Measurements from ENCODE around the gene LHFPL2. TPM values are rescaled to one million over a fixed set of nuclear protein-coding genes. Genes with fewer than 3 reads are reported as not detected.

Gene LHFPL2
- total RNA-seq, 2 experiments from 2014 or later, result 0.19 to 0.25 TPM

DNA sequence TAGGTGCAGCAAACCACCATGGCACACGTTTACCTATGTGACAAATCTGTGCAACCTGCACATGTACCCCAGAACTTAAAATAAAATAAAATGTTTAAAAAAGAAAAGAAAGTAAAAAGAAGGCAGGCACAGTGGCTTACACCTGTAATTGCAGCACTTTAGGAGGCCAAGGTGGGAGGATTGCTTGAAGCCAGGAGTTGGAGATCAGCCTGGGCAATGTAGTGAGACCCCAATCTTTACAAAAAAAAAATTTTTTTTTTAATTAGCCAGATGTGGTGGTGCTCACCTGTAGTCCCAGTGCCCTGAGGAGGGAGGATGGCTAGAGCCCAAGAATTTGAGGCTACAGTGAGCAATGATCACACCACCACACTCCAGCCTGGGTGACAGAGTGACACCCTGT, 12.5 kb upstream of the LHFPL2 start:
- CTCF ChIA-PET, result no interaction called here
- intact Hi-C loops (cut with DNase I, micrococcal nuclease), result no loop called here
- H3K9me3 ChIP-seq (ENCODE audit: control insufficient read depth in 1 of 2, insufficient read depth in 1 of 2, low read length in 2 of 2), result no peaks in the 10 kb centered on the region
- H3K4me3 ChIP-seq (ENCODE audit: low read length), result no peak overlapping the region
- POLR2A ChIA-PET, result no interaction called here
- H3K4me3 Mint-ChIP-seq, result no peak overlapping the region
- no peaks in the 10 kb centered on the region for H3K27me3 ChIP-seq (ENCODE audit: control insufficient read depth in 1 of 2, insufficient read depth in 2 of 2, low read length in 2 of 2)
- H3K9me3 Mint-ChIP-seq, result no peaks in the 10 kb centered on the region
- ATAC-seq (ENCODE audit: poor library complexity) (no peak), DNase-seq (no peak)
- peaks cover 6% of the 10 kb centered on the region for H3K27me3 Mint-ChIP-seq
- H3K27ac Mint-ChIP-seq, result no peak overlapping the region
- TF ChIP-seq, protein P1, sequence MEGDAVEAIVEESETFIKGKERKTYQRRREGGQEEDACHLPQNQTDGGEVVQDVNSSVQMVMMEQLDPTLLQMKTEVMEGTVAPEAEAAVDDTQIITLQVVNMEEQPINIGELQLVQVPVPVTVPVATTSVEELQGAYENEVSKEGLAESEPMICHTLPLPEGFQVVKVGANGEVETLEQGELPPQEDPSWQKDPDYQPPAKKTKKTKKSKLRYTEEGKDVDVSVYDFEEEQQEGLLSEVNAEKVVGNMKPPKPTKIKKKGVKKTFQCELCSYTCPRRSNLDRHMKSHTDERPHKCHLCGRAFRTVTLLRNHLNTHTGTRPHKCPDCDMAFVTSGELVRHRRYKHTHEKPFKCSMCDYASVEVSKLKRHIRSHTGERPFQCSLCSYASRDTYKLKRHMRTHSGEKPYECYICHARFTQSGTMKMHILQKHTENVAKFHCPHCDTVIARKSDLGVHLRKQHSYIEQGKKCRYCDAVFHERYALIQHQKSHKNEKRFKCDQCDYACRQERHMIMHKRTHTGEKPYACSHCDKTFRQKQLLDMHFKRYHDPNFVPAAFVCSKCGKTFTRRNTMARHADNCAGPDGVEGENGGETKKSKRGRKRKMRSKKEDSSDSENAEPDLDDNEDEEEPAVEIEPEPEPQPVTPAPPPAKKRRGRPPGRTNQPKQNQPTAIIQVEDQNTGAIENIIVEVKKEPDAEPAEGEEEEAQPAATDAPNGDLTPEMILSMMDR (IDR thresholded peaks at IDR 0.05), result no peak
- H3K4me1 Mint-ChIP-seq (ENCODE audit: low read depth), result no peaks in the 10 kb centered on the region
- H3K36me3 Mint-ChIP-seq (ENCODE audit: low read depth), result no peaks in the 10 kb centered on the region
- H3K27ac ChIP-seq (ENCODE audit: low read depth in 1 of 2, low read length in 2 of 2), result no peak overlapping the region
- H3K36me3 ChIP-seq (ENCODE audit: insufficient read depth, low read length), result no peaks in the 10 kb centered on the region
- no peaks in the 10 kb centered on the region for H3K4me1 ChIP-seq (ENCODE audit: insufficient read depth, low read length)

DNA sequence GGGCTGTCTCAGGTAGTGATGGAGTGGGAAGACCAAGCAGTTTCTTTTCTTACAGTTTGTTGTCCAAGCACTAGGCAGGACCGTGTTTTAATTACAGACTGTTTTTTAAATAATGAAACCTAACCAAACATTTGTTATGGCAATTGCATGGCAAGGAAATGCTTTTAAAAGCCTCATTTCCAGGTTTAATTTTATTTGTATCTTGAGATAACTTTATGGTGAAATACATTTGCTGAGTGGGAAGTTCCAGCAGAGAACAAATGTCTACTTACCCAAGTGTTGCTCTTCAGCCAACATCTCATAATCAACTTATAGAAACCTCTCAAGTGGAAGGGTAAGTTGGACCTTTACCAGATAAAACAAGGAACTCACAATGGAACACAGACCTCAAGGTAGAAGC, 11.8 kb upstream of the LHFPL2 start:
- DNase-seq (no peak), ATAC-seq (ENCODE audit: poor library complexity) (no peak)
- POLR2A ChIA-PET, result no interaction called here
- Histone ChIP-seq H3K4me3 (ENCODE audit: low read length) (no peak overlapping the region), H3K27ac (ENCODE audit: low read depth in 1 of 2, low read length in 2 of 2) (no peak overlapping the region), H3K36me3 (ENCODE audit: insufficient read depth, low read length) (no peaks in the 10 kb centered on the region), H3K9me3 (ENCODE audit: control insufficient read depth in 1 of 2, insufficient read depth in 1 of 2, low read length in 2 of 2) (no peaks in the 10 kb centered on the region), H3K27me3 (ENCODE audit: control insufficient read depth in 1 of 2, insufficient read depth in 2 of 2, low read length in 2 of 2) (no peaks in the 10 kb centered on the region), H3K4me1 (ENCODE audit: insufficient read depth, low read length) (no peaks in the 10 kb centered on the region)
- H3K4me1 Mint-ChIP-seq (ENCODE audit: low read depth), result no peaks in the 10 kb centered on the region
- no peak overlapping the region for H3K4me3 Mint-ChIP-seq
- no peaks in the 10 kb centered on the region for H3K36me3 Mint-ChIP-seq (ENCODE audit: low read depth)
- CTCF ChIA-PET, result no interaction called here
- TF ChIP-seq, protein P1 (IDR thresholded peaks at IDR 0.05), result no peak
- H3K27ac Mint-ChIP-seq, result no peak overlapping the region
- intact Hi-C loops (cut with DNase I, micrococcal nuclease), result no loop called here
- peaks cover 6% of the 10 kb centered on the region for H3K27me3 Mint-ChIP-seq
- H3K9me3 Mint-ChIP-seq, result no peaks in the 10 kb centered on the region

DNA sequence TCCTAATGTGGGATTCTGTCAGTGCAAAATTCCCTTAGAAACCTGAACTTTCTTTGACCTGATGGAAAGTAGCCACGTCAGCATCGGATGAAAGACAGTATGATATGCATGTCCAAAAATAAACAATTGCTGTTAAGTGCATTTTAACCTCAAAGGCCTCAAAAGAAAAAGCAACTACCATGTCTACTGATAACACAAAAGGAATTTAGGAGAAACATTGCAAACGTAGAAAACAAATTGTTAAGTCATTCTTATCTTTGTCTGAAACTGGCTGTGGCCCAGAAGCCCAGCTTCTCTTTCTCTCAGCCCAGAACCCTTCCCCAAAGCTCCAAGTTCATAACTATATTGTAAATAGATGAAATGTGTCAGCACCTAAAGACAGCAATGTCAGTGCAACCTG, 11.1 kb upstream of the LHFPL2 start:
- H3K9me3 Mint-ChIP-seq, result no peaks in the 10 kb centered on the region
- H3K4me3 ChIP-seq (ENCODE audit: low read length), result no peak overlapping the region
- TF ChIP-seq, protein P1 (IDR thresholded peaks at IDR 0.05), result no peak
- CTCF ChIA-PET, result no interaction called here
- no peak for ATAC-seq (ENCODE audit: poor library complexity)
- POLR2A ChIA-PET, result no interaction called here
- H3K36me3 ChIP-seq (ENCODE audit: insufficient read depth, low read length), result no peaks in the 10 kb centered on the region
- no peak overlapping the region for H3K4me3 Mint-ChIP-seq
- no peaks in the 10 kb centered on the region for H3K4me1 Mint-ChIP-seq (ENCODE audit: low read depth)
- intact Hi-C loops (cut with DNase I, micrococcal nuclease), result no loop called here
- H3K27ac Mint-ChIP-seq, result no peak overlapping the region
- H3K27me3 ChIP-seq (ENCODE audit: control insufficient read depth in 1 of 2, insufficient read depth in 2 of 2, low read length in 2 of 2), result no peaks in the 10 kb centered on the region
- no peak overlapping the region for H3K27ac ChIP-seq (ENCODE audit: low read depth in 1 of 2, low read length in 2 of 2)
- H3K4me1 ChIP-seq (ENCODE audit: insufficient read depth, low read length), result no peaks in the 10 kb centered on the region
- no peak for DNase-seq
- no peaks in the 10 kb centered on the region for H3K36me3 Mint-ChIP-seq (ENCODE audit: low read depth)
- H3K9me3 ChIP-seq (ENCODE audit: control insufficient read depth in 1 of 2, insufficient read depth in 1 of 2, low read length in 2 of 2), result no peaks in the 10 kb centered on the region
- H3K27me3 Mint-ChIP-seq, result peaks cover 6% of the 10 kb centered on the region
